Hepatocyte (in vitro differentiated cells): ENCODE data around the gene GTPBP4. TPM values are rescaled to one million over a fixed set of nuclear protein-coding genes. Genes with fewer than 3 reads are reported as not detected.

Experiments
- DNase-seq: peaks from one replicate; pipeline ENCODE4 v3.0.0-alpha.2; 2016; ENCODE audit warnings: low spot score
- H2AFZ ChIP-seq: fragments of 200-600 bp; sonication (generic); 2 replicates; pipeline ENCODE4 v1.6.0; 2016; ENCODE audit warnings: antibody characterized with exemption, mild to moderate bottlenecking
- H3K27ac ChIP-seq: fragments of 200-600 bp; sonication (generic); 2 replicates; pipeline ENCODE4 v1.5.1; 2016; ENCODE audit warnings: mild to moderate bottlenecking
- H3K27me3 ChIP-seq: fragments of 200-600 bp; sonication (generic); 2 replicates; pipeline ENCODE4 v1.6.1; 2016
- H3K36me3 ChIP-seq: fragments of 200-600 bp; sonication (generic); replicated peaks from 2 replicates; pipeline ENCODE4 v1.5.1; 2016; ENCODE audit warnings: low read depth; ENCODE audit not compliant: insufficient read depth
- H3K4me1 ChIP-seq: fragments of 200-600 bp; sonication (generic); 2 replicates; pipeline ENCODE4 v1.5.1; 2016; ENCODE audit warnings: mild to moderate bottlenecking, moderate library complexity; ENCODE audit not compliant: insufficient read depth
- H3K4me2 ChIP-seq: fragments of 200-600 bp; sonication (generic); 2 replicates; pipeline ENCODE4 v1.6.0; 2016
- H3K4me3 ChIP-seq: fragments of 200-600 bp; sonication (generic); 2 replicates; pipeline ENCODE4 v1.5.1; 2016; ENCODE audit warnings: mild to moderate bottlenecking
- H3K79me2 ChIP-seq: fragments of 200-600 bp; sonication (generic); 2 replicates; pipeline ENCODE4 v1.6.0; 2017; ENCODE audit warnings: mild to moderate bottlenecking
- H3K9me2 ChIP-seq: fragments of 200-600 bp; sonication (generic); replicated peaks from 2 replicates; pipeline ENCODE4 v1.6.0; 2017; ENCODE audit warnings: mild to moderate bottlenecking; ENCODE audit not compliant: insufficient read depth
- H3K9me3 ChIP-seq: fragments of 200-600 bp; sonication (generic); 2 replicates; pipeline ENCODE4 v1.5.1; 2016; ENCODE audit warnings: low read depth, mild to moderate bottlenecking
- H4K20me1 ChIP-seq: fragments of 200-600 bp; sonication (generic); 2 replicates; pipeline ENCODE4 v1.6.0; 2016; ENCODE audit warnings: mild to moderate bottlenecking; ENCODE audit not compliant: insufficient read depth, poor library complexity, severe bottlenecking
- CTCF ChIP-seq: fragments of 200-600 bp; sonication (generic); IDR thresholded peaks from 2 replicates; pipeline ENCODE4 v1.5.1; 2016; ENCODE audit warnings: antibody characterized with exemption, mild to moderate bottlenecking; ENCODE audit not compliant: poor library complexity
- EZH2 ChIP-seq: fragments of 200-600 bp; sonication (generic); IDR thresholded peaks from 2 replicates; pipeline ENCODE4 v1.6.1; 2016; ENCODE audit warnings: antibody characterized with exemption, mild to moderate bottlenecking, borderline replicate concordance
- EZH2phosphoT487 ChIP-seq: fragments of 200-600 bp; sonication (generic); IDR thresholded peaks from one replicate; pipeline ENCODE4 v1.6.1; 2018; ENCODE audit warnings: antibody characterized with exemption, mild to moderate bottlenecking, low read depth, moderate library complexity; ENCODE audit not compliant: unreplicated experiment, severe bottlenecking
- WGBS: methylation state at CpG from one replicate; pipeline ENCODE4 v1.1.6; 2016; ENCODE audit warnings: low lambda C conversion rate; ENCODE audit errors: missing lambda C conversion rate; 5-methylcytosine and 5-hydroxymethylcytosine counted together
- polyA plus RNA-seq: library from polyadenylated mRNA; unstranded; fragments of >200 nt; fragmentation: Nextera tagmentation; extraction: Ambion mirVana; gene quantifications from 2 replicates; pipeline ENCODE4 v1.2.1, GENCODE V29; 2016
- total RNA-seq: library from RNA; depleted of rRNA; stranded (reverse); fragments of >200 nt; gene quantifications from 2 replicates; pipeline ENCODE4 v1.2.3, GENCODE V29; 2014

GTPBP4 gene
- total and polyA plus RNA-seq, 2 experiments from 2014 or later: 34.2 to 55.5 TPM

GRCh38 chr10:948347-948746, 39.9 kb upstream of the GTPBP4 start:
- no peak for TF ChIP-seq EZH2
- Histone ChIP-seq H3K4me2 (no peak overlapping the region), H3K27ac (no peak overlapping the region), H3K9me2 (no peaks in the 10 kb centered on the region), H3K4me3 (no peak overlapping the region), H3K4me1 (no peaks in the 10 kb centered on the region), H3K27me3 (no peaks in the 10 kb centered on the region), H3K36me3 (no peaks in the 10 kb centered on the region), H3K79me2 (no peaks in the 10 kb centered on the region), H3K9me3 (no peaks in the 10 kb centered on the region), H4K20me1 (no peaks in the 10 kb centered on the region), H2AFZ (no peak overlapping the region)
- 97% methylated on average over 10 of the region's 10 CpGs for WGBS
- DNase-seq: no peak

- Histone ChIP-seq H3K4me2 (no peak overlapping the region), H3K27me3 (no peaks in the 10 kb centered on the region), H3K79me2 (no peaks in the 10 kb centered on the region), H4K20me1 (no peaks in the 10 kb centered on the region), H3K9me2 (no peaks in the 10 kb centered on the region), H3K27ac (no peak overlapping the region), H3K4me1 (no peaks in the 10 kb centered on the region), H3K36me3 (no peaks in the 10 kb centered on the region), H3K9me3 (no peaks in the 10 kb centered on the region), H3K4me3 (no peak overlapping the region), H2AFZ (no peak overlapping the region)
- TF ChIP-seq CTCF: no peak
- no peak for TF ChIP-seq EZH2
- TF ChIP-seq EZH2phosphoT487: no peak
- DNase-seq: no peak
- WGBS: 88% methylated on average over 9 of the region's 9 CpGs
Measured at GRCh38 chr10:949446-949845, 38.8 kb upstream of the GTPBP4 start.

GRCh38 chr10:953836-954235, 34.4 kb upstream of the GTPBP4 start:
- H3K4me2 ChIP-seq: no peak overlapping the region
- H3K36me3 ChIP-seq: no peaks in the 10 kb centered on the region
- H4K20me1 ChIP-seq: no peaks in the 10 kb centered on the region
- no peak for TF ChIP-seq EZH2
- no peak for TF ChIP-seq CTCF
- TF ChIP-seq EZH2phosphoT487: no peak
- H3K9me2 ChIP-seq: no peaks in the 10 kb centered on the region
- no peaks in the 10 kb centered on the region for H3K4me1 ChIP-seq
- no peak overlapping the region for H3K27ac ChIP-seq
- H3K9me3 ChIP-seq: no peaks in the 10 kb centered on the region
- WGBS: 88% methylated on average over 11 of the region's 11 CpGs
- no peak for DNase-seq
- no peak overlapping the region for H3K4me3 ChIP-seq
- H3K27me3 ChIP-seq: no peaks in the 10 kb centered on the region
- H3K79me2 ChIP-seq: no peaks in the 10 kb centered on the region
- no peak overlapping the region for H2AFZ ChIP-seq

GRCh38 chr10:954396-954795, 33.8 kb upstream of the GTPBP4 start:
- WGBS: 95% methylated on average over 18 of the region's 21 CpGs
- Histone ChIP-seq H3K4me2 (no peak overlapping the region), H4K20me1 (no peaks in the 10 kb centered on the region), H3K4me3 (no peak overlapping the region), H2AFZ (no peak overlapping the region), H3K79me2 (no peaks in the 10 kb centered on the region), H3K27ac (no peak overlapping the region), H3K36me3 (no peaks in the 10 kb centered on the region), H3K4me1 (no peaks in the 10 kb centered on the region), H3K27me3 (no peaks in the 10 kb centered on the region), H3K9me2 (no peaks in the 10 kb centered on the region), H3K9me3 (no peaks in the 10 kb centered on the region)
- DNase-seq: no peak
- TF ChIP-seq EZH2 (no peak), EZH2phosphoT487 (no peak), CTCF (no peak)
